Measurements from ENCODE around the gene SYNPR.
"Not testable (repeated sequence)": the region's sequence is repeated elsewhere in the genome, so short reads cannot be mapped to it uniquely, and the experiment has no call there.

Gene SYNPR

DNA sequence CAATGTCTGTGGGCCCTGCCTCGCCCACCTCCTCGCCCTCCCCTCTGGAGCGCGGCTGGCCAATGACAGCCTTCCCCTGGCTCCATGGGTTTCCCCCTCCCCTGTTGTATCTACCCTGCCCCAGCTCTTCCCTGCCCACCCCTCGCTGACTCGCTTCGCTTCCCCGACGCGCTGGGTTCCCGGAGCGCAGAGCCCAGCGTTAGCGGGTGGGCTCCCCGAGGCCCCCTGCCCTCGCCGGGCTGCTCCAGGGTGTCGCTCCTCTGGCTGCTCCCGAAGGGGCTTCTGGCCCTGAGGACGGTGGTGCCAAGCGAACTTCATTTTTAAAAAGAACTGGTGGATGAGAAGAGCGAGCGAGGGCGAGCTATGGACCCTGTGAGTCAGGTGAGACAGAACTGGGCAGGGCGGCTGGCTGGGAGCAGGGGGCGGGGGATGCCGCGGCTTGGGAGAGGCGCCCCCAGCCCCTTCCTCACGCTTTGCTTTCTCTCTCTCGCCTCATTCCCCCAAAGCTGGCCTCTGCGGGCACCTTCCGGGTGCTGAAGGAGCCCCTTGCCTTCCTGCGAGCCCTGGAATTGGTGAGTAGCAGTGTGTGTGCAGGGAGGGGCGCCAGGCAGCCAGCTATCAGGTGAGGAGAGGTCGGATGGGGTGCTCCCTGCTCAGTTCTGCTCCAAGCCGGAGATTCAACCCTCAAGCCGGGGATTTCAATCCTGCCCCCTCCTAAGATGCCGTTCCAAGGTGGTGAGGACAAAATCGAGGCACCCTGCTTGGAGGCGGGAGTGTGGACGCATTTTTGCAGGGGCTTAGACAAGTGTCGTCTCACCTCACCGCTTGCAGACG is at the start of gene SYNPR:
SYNPR (plus strand) TSS at position 138 of the 834 bp plus-strand sequence.
- DNase-seq: no peak

- DNase-seq: peak; percentile 33
These were observed 49.4 kb upstream of the SYNPR start for GRCh38 chr3:63228677-63229076.

DNA sequence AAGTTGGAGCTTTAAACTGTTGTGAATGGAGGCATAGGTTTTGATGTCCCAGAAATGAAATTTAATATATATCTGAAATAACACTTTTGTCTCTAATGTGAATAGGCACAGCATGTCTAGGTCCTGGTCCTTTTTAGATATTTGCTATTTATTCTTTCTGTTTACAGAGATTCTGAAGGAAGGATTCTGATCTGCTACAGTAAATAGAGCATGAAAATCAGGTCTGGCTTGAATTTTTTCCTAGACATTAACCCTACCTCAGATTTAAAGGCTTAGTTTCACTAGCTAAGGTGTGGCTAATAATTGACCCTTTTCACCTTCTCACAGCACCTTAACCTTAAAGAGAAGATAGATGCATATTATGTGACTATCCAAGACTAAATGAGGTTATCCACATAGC is 48.0 kb upstream of the SYNPR start:
- no peak for DNase-seq

DNA sequence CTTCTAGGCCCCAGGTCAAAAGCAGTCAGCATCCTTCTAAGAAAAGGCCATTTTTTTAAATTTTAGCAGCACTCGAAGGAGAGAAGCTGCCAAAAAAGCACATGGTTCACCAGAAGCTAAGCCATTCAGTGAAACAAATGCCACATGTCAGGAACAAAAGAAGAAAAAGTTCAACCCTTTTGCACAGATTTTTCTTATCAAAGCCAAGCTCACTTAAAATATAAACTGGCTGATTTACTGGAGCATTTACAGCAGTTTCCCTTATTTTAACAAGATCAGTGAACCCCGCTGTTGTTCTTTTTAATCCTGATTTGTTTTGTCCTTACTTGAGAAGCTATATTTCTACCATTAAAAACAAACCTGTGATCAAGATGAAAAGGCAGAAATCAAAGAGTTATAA is 46.5 kb upstream of the SYNPR start:
- no peak for DNase-seq

GRCh38 chr3:63232764-63233396 is 45.2 kb upstream of the SYNPR start:
- no peak for DNase-seq

DNA sequence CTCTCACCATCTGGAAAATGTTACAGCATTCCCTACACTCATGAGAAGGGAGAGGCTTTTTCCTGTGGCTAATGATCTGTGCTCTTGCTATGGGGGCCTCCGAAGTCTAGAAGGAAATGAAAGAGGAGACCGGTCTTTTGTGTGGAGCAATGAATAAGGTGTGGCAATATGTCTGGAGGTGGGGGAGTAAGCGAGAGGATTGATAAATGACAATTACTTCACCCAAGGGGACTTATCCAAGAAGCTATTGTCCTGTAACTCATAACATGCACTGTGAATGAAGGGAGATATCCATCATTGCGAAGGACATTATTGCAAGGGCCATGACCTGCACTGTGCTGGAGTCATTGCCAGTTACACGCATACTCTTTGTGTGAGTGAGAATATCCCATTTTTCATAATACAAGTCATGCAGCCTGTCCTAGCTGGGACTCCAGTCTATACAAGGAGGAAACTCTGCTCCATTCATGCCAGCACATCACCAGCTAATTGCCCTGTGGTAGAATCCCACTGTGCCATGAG is 37.7 kb upstream of the SYNPR start:
- DNase-seq: no peak

GRCh38 chr3:63242124-63242523 is 36.0 kb upstream of the SYNPR start:
- no peak for DNase-seq

DNA sequence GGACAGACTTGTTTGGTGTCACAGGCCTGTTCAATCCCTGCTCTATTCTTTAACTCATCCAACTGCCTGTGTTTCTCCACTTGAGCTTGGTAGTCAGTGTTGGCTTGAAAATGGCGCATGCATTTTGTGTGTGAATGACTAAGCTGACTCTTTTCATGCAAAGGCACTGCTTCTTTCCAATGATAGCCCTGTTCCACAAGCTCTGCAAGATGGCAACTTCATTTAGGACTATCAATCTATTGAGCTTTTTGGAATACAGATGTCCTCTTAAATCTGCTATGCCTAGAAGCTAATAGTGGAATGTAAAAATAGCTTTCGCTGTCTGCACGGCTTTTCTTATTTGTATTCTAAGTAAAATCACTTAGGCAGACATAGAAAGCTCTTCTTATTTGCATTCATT is 33.6 kb upstream of the SYNPR start:
- DNase-seq: no peak

DNA sequence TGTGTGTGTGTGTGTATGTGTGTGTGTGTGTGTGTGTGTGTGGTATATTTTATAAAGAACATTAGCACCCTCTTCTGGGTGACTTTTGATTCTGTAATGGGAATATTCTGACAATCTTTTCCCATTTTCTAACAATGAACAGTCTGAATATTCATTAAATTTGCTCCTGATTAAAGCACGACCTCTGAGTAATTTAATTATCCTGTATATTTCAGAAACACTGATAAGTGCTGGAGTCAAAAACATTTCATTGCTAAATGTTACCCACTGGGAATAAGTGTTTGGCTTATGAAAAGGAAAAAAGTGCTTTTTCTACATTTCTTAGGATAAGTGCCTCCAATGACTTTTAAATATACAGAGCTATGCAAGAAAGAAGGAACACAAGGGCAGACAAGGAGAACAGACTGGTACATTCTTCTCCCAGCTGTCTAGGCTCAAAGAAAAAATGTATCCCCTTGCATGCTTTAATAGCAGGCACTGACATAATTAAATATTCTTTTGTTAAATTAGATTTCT is 32.3 kb upstream of the SYNPR start:
- DNase-seq: no peak

GRCh38 chr3:63248015-63248414 is 30.1 kb upstream of the SYNPR start:
- DNase-seq: no peak

DNA sequence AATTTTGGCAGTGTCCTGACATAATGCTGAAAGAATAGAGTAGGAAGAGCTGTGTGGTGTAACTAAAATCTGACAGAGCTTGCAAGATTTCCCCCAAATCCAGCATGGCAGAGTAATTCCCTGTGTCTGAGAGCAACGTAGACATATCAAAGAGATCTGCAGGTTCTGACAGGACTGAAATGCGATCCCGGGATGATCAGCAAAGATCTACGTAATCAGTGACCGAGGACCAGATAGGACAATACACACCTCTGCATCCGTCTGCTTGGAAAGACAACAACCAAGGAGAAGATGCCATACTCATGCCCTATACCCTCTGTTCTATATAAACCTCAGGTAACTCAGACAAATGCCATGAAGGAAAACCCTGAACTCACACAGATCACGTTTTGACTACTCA is 26.6 kb upstream of the SYNPR start:
- DNase-seq: no peak

DNA sequence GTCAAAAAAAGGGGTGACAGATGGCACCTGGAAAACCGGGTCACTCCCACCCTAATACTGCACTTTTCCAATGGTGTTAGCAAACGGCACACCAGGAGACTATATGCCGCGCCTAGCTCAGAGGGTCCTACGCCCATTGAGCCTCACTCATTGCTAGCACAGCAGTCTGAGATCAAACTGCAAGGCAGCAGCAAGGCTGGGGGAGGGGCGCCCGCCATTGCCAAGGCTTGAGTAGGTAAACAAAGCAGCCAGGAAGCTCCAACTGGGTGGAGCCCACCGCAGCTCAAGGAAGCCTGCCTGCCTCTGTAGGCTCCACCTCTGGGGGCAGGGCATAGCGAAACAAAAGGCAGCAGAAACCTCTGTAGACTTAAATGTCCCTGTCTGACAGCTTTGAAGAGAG is 22.3 kb upstream of the SYNPR start:
- not testable (repeated sequence) for DNase-seq

DNA sequence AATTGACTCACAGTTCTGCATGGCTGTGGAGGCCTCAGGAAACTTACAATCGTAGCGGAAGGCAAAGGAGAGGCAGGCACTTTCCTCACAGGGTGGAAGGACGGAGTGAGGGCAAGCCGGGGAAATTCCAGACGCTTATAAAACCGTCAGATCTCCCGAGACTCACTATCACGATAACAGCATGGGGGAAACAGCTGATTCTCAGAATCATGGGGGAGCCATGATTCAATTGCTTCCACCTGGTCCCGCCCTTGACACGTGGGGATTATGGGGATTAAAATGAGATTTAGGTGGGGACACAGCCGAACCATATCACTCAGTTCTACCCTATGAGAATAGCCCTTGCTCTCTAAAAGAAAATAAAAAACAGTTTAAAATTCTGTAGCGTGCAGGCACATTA is 13.4 kb upstream of the SYNPR start:
- DNase-seq: no peak

- no peak for DNase-seq
These were observed 3.7 kb upstream of the SYNPR start for GRCh38 chr3:63274359-63274758.

- no peak for DNase-seq
These were observed 1.1 kb downstream of the SYNPR start for GRCh38 chr3:63279005-63279841.

- no peak for DNase-seq
These were observed 9.5 kb downstream of the SYNPR start for GRCh38 chr3:63287610-63288009.

DNA sequence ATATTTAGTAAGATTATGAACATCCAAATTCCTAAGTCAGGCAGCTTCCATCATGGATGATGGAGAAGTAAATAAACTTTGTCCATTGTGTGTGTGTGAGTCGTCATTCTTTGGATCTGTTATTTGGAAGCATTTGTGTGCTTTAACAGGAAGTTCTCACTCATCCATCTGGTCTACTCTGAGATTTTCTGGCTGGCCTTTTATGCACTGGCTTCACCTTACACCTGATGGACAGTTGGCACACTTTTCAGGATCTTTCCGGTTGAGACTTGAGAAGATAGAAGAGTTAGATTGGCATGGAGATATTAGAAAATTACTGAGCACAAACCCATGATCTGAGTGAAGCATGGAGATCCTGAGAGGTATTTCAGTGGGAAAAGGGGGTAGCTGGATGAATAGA is 12.6 kb downstream of the SYNPR start:
- no peak for DNase-seq

DNA sequence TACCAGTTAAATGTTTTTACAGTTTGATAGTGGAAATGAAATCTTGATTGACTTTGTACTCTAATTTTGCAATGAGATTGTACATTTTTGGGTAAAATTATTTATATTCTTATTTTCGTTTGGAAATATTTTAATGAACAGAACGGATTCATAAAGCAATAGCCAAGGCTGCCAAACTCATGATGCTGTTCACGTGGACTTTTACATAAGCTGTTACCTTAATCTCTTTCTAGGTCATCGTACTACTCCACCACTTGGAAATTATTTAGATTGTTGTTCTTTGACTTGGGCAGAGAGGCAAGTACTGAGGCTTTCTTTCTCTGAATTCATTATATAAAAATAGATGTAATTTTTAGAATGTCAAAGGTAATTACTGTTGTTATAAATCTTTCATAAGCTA is 16.2 kb downstream of the SYNPR start:
- DNase-seq: no peak

DNA sequence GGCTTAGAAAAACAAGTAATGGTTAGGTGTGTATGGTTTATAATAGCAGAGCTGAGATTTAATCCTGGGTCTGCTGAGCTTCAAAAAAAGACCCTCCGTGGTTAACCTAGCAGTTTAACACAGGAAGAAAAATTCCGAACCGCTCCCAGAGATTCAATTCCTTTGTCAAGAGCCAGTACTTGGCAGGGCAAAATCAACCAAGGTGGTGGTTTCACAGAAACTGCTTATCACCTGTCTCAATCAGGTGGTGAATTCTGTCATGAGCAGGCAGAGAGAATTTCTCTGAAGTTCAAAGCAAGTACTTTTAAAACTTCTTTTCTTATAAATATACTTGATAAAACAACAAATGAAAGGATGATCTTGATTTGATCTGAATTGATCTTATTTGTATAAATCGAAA is 17.2 kb downstream of the SYNPR start:
- no peak for DNase-seq

DNA sequence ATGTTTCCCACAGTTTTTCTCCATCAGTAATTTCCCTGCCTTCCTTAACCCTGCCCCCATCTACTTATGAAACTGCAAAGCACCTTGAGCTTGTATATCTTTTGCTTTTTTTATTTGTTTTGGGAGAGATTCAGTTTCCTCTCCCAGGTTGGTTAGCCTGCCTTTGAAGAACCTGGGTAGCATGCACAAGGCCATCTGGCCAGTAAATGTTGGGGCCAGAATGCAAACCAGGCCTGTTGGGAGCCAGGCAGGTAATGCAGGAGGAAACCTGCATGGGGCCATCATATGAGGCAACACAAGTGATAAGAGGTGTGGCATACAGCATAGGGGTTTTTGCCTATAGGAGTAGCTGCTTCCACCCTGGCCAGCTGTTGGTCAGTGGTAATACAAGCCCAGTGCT is 17.7 kb downstream of the SYNPR start:
- DNase-seq: no peak

DNA sequence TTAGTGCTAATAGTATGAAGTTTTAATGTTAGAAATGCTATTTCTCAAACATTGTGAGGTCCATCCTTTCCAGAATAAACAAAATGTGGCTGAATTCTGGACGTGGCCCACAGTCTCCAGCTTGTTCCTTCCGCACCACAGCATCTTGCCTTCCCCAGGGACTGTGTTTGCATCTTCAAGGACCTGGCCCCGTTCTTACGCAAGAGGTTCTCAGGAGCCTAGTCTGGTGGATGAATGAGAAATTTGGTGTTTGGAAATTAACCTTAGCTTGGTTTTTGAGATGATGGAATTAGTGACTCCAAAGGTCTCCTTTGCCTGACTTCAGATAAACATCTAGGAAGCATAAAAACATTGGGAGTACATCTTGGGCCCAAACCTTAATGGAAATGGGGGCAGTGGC is 18.1 kb downstream of the SYNPR start:
- no peak for DNase-seq

GRCh38 chr3:63303238-63303637 is 25.1 kb downstream of the SYNPR start:
- no peak for DNase-seq

DNA sequence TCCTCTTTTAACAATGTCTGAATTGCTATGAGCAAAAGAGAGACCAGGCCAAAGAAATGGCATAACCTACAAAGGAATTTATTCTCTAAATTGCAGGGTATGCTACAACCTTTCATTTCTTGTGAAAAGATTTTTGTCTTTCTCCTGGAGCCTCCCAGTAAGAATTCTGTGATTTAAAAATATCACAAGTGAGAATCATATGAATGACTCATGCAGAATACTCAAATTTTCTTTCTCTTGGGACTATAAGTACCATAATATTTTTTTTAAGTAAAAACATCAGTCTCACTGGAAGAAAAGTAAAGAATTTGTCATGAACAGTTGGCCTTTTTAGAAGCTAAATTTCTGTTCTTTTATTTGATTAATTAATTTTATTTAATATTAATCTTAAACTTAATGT is 26.3 kb downstream of the SYNPR start:
- DNase-seq: no peak
